ENCODE measurements around the gene FBXL22.

FBXL22 gene

GRCh38 chr15:63601704-63602185 is 4.6 kb downstream of the FBXL22 start:
- in situ Hi-C loops (cut with MboI; ENCODE audit: low sequenced_read_pairs, unreplicated experiment) = loop anchor here (5.0 to 25.0 kb wide), 3 partner anchors 134 to 314 kb away; partner anchors contain the start of gene APH1B
- no peak for TF ChIP-seq CTCF (IDR thresholded peaks at IDR 0.05; ENCODE audit: borderline replicate concordance, control extremely low read depth, extremely low read depth, insufficient read depth, missing control alignments)

GRCh38 chr15:63602595-63602994 is 5.4 kb downstream of the FBXL22 start:
- no peak for DNase-seq (ENCODE audit: low spot score)
- in situ Hi-C loops (cut with MboI; ENCODE audit: low sequenced_read_pairs, unreplicated experiment) = loop anchor here (5.0 to 25.0 kb wide), 3 partner anchors 135 to 315 kb away; partner anchors contain the start of gene APH1B

More at GRCh38 chr15:63601704-63602185, 4.6 kb downstream of the FBXL22 start:
- DNase-seq (ENCODE audit: low spot score) = peak; percentile 48

GRCh38 chr15:63603516-63603915 is 6.3 kb downstream of the FBXL22 start:
- no peak for TF ChIP-seq CTCF (IDR thresholded peaks at IDR 0.05; ENCODE audit: borderline replicate concordance, control extremely low read depth, extremely low read depth, insufficient read depth, missing control alignments)
- in situ Hi-C loops (cut with MboI; ENCODE audit: low sequenced_read_pairs, unreplicated experiment) = loop anchor here (5.0 to 25.0 kb wide), 3 partner anchors 136 to 316 kb away; partner anchors contain the start of gene APH1B

More at GRCh38 chr15:63602595-63602994, 5.4 kb downstream of the FBXL22 start:
- TF ChIP-seq CTCF (IDR thresholded peaks at IDR 0.05; ENCODE audit: borderline replicate concordance, control extremely low read depth, extremely low read depth, insufficient read depth, missing control alignments) = no peak

GRCh38 chr15:63604281-63604680 is 7.1 kb downstream of the FBXL22 start:
- no peak for DNase-seq (ENCODE audit: low spot score)
- in situ Hi-C loops (cut with MboI; ENCODE audit: low sequenced_read_pairs, unreplicated experiment) = loop anchor here (5.0 to 25.0 kb wide), 3 partner anchors 137 to 317 kb away; partner anchors contain the start of gene APH1B
- TF ChIP-seq CTCF (IDR thresholded peaks at IDR 0.05; ENCODE audit: borderline replicate concordance, control extremely low read depth, extremely low read depth, insufficient read depth, missing control alignments) = no peak

More at GRCh38 chr15:63603516-63603915, 6.3 kb downstream of the FBXL22 start:
- DNase-seq (ENCODE audit: low spot score) = no peak

GRCh38 chr15:63605036-63605435 is 7.8 kb downstream of the FBXL22 start:
- TF ChIP-seq CTCF (IDR thresholded peaks at IDR 0.05; ENCODE audit: borderline replicate concordance, control extremely low read depth, extremely low read depth, insufficient read depth, missing control alignments) = no peak
- in situ Hi-C loops (cut with MboI; ENCODE audit: low sequenced_read_pairs, unreplicated experiment) = loop anchor here (25.0 kb wide), 2 partner anchors 282 to 318 kb away; partner anchors contain the start of gene APH1B
- DNase-seq (ENCODE audit: low spot score) = no peak

GRCh38 chr15:63605816-63606215 is 8.6 kb downstream of the FBXL22 start:
- DNase-seq (ENCODE audit: low spot score) = peak; percentile 55
- TF ChIP-seq CTCF (IDR thresholded peaks at IDR 0.05; ENCODE audit: borderline replicate concordance, control extremely low read depth, extremely low read depth, insufficient read depth, missing control alignments) = no peak
- in situ Hi-C loops (cut with MboI; ENCODE audit: low sequenced_read_pairs, unreplicated experiment) = loop anchor here (25.0 kb wide), 2 partner anchors 281 to 319 kb away; partner anchors contain the start of gene APH1B
